Neuronal stem cell (in vitro differentiated cells): ENCODE measurements around the gene CNNM1.

ENCODE experiments used
- DNase-seq: peaks from one replicate; pipeline ENCODE4 v3.0.0-alpha.2; 2013; ENCODE audit warnings: low spot score
- H2AFZ ChIP-seq: one replicate; pipeline ENCODE4 v1.6.1; 2013; ENCODE audit warnings: mild to moderate bottlenecking, low read length, inconsistent platforms
- H2AK5ac ChIP-seq: 2 replicates; pipeline ENCODE4 v1.6.1; 2013; ENCODE audit warnings: low read depth, mild to moderate bottlenecking, inconsistent platforms, low read length, moderate library complexity, mixed read lengths
- H2BK120ac ChIP-seq: 2 replicates; pipeline ENCODE4 v1.6.1; 2013; ENCODE audit warnings: low read depth, mild to moderate bottlenecking, inconsistent platforms, low read length, moderate library complexity, mixed read lengths
- H2BK12ac ChIP-seq: one replicate; pipeline ENCODE4 v1.6.1; 2013; ENCODE audit warnings: low read length, inconsistent platforms
- H2BK15ac ChIP-seq: 2 replicates; pipeline ENCODE4 v1.6.1; 2013; ENCODE audit warnings: mild to moderate bottlenecking, low read length, inconsistent platforms, mixed read lengths
- H2BK5ac ChIP-seq: one replicate; pipeline ENCODE4 v1.6.1; 2013; ENCODE audit warnings: inconsistent platforms, mild to moderate bottlenecking, low read length, moderate library complexity
- H3K14ac ChIP-seq: one replicate; pipeline ENCODE4 v1.6.1; 2013; ENCODE audit warnings: low read length, inconsistent platforms
- H3K18ac ChIP-seq: 2 replicates; pipeline ENCODE4 v1.6.1; 2013; ENCODE audit warnings: low read length, inconsistent platforms
- H3K23ac ChIP-seq: 2 replicates; pipeline ENCODE4 v1.6.1; 2013; ENCODE audit warnings: low read depth, mild to moderate bottlenecking, mixed read lengths, low read length, inconsistent platforms; ENCODE audit not compliant: poor library complexity
- H3K27ac ChIP-seq: replicated peaks from 3 replicates; pipeline ENCODE4 v1.5.1; 2013; ENCODE audit warnings: low read length, inconsistent platforms
- H3K27me3 ChIP-seq, 3 experiments: 2 replicates each; pipeline ENCODE4 v1.6.1; 2013; ENCODE audit warnings: low read length in 3 of 3, mild to moderate bottlenecking in 2 of 3, inconsistent platforms in 1 of 3, low read depth in 1 of 3, mixed read lengths in 1 of 3, moderate library complexity in 1 of 3; ENCODE audit not compliant: control insufficient read depth in 3 of 3, insufficient read depth in 3 of 3
- H3K36me3 ChIP-seq, 2 donors: replicated peaks in 1 of 2; 2 replicates each; pipeline ENCODE4 v1.6.1; 2013; ENCODE audit warnings: low read length in 2 of 2; ENCODE audit not compliant: control insufficient read depth in 2 of 2, insufficient read depth in 2 of 2
- H3K4ac ChIP-seq: 2 replicates; pipeline ENCODE4 v1.6.1; 2013; ENCODE audit warnings: inconsistent platforms, mild to moderate bottlenecking, low read length, moderate library complexity
- H3K4me1 ChIP-seq, 2 donors: 1 replicate in 1 of 2; 2 replicates in 1 of 2; pipeline ENCODE4 v1.6.1; 2013; ENCODE audit warnings: low read length in 2 of 2, low read depth in 1 of 2; ENCODE audit not compliant: control insufficient read depth in 2 of 2, insufficient read depth in 1 of 2
- H3K4me2 ChIP-seq: one replicate; pipeline ENCODE4 v1.6.1; 2013; ENCODE audit warnings: mild to moderate bottlenecking, low read length, inconsistent platforms; ENCODE audit not compliant: insufficient read depth, poor library complexity, severe bottlenecking
- H3K4me3 ChIP-seq, 2 donors: 2 replicates each; pipeline ENCODE4 v1.5.1; 2013; ENCODE audit warnings: low read length in 2 of 2, mild to moderate bottlenecking in 2 of 2, inconsistent platforms in 1 of 2, moderate library complexity in 1 of 2
- H3K79me1 ChIP-seq: one replicate; pipeline ENCODE4 v1.6.1; 2013; ENCODE audit warnings: low read depth, mild to moderate bottlenecking, inconsistent platforms, low read length, moderate library complexity
- H3K9ac ChIP-seq: one replicate; pipeline ENCODE4 v1.6.1; 2013; ENCODE audit warnings: mild to moderate bottlenecking, low read depth, low read length, inconsistent platforms; ENCODE audit not compliant: poor library complexity
- H3K9me3 ChIP-seq, 2 donors: replicated peaks in 1 of 2; 2 replicates each; pipeline versions ENCODE3 to v1.6.1; 2013; ENCODE audit warnings: low read length in 2 of 2, mild to moderate bottlenecking in 2 of 2, inconsistent platforms in 1 of 2, low read depth in 1 of 2, mixed read lengths in 1 of 2, moderate library complexity in 1 of 2; ENCODE audit not compliant: control insufficient read depth in 2 of 2, insufficient read depth in 1 of 2
- H4K8ac ChIP-seq: one replicate; pipeline ENCODE4 v1.6.1; 2013; ENCODE audit warnings: low read depth, mild to moderate bottlenecking, inconsistent platforms, low read length, moderate library complexity
- H4K91ac ChIP-seq: one replicate; pipeline ENCODE4 v1.6.1; 2013; ENCODE audit warnings: low read length, low read depth, mild to moderate bottlenecking, inconsistent platforms; ENCODE audit not compliant: poor library complexity
- WGBS, 2 donors: extraction: QIAGEN DNeasy Blood & Tissue Kit; methylation state at CpG; one replicate each; pipeline ENCODE4 v1.1.7; 2013; ENCODE audit warnings: missing lambda C conversion rate in 2 of 2, mixed read lengths in 1 of 2; ENCODE audit not compliant: insufficient read length in 2 of 2, insufficient replicate concordance in 1 of 2; ENCODE audit errors: extremely low coverage in 2 of 2; 5-methylcytosine and 5-hydroxymethylcytosine counted together

CNNM1 gene

GRCh38 chr10:99358101-99358500 lies 28.9 kb downstream of the CNNM1 start:
- Histone ChIP-seq H3K23ac (no peak overlapping the region), H3K18ac (no peak overlapping the region), H2BK12ac (no peak overlapping the region), H4K8ac (no peak overlapping the region), H2BK15ac (no peak overlapping the region), H3K14ac (no peak overlapping the region), H3K4ac (no peak overlapping the region), H3K4me1 (no peaks in the 10 kb centered on the region), H3K36me3 (peaks cover 0 to 1% of the 10 kb centered on the region in 2 donors), H3K9me3 (no peaks in the 10 kb centered on the region), H2BK5ac (no peak overlapping the region), H2AFZ (no peak overlapping the region), H3K9ac (no peak overlapping the region), H2AK5ac (no peak overlapping the region), H4K91ac (no peak overlapping the region), H3K27me3 (peaks cover 0 to 31% (median 0%) of the 10 kb centered on the region in 3 experiments), H3K79me1 (no peaks in the 10 kb centered on the region), H3K4me3 (no peak overlapping the region), H2BK120ac (no peak overlapping the region), H3K27ac (no peak overlapping the region), H3K4me2 (no peak overlapping the region)
- DNase-seq, result no peak
- no CpG with 5 or more reads among the region's 1 CpG for WGBS, 2 donors

- H2BK15ac ChIP-seq, result no peak overlapping the region
- no peak overlapping the region for H3K27ac ChIP-seq
- H2AFZ ChIP-seq, result no peak overlapping the region
- H4K91ac ChIP-seq, result no peak overlapping the region
- H2BK5ac ChIP-seq, result no peak overlapping the region
- no peaks in the 10 kb centered on the region for H3K9me3 ChIP-seq
- H3K4ac ChIP-seq, result no peak overlapping the region
- H3K4me1 ChIP-seq, result no peaks in the 10 kb centered on the region
- no peak for DNase-seq
- no peaks in the 10 kb centered on the region for H3K79me1 ChIP-seq
- H2BK12ac ChIP-seq, result no peak overlapping the region
- no peak overlapping the region for H3K4me2 ChIP-seq
- H3K23ac ChIP-seq, result no peak overlapping the region
- H3K14ac ChIP-seq, result no peak overlapping the region
- peaks cover 0 to 26% (median 0%) of the 10 kb centered on the region in 3 experiments for H3K27me3 ChIP-seq
- H2AK5ac ChIP-seq, result no peak overlapping the region
- peaks cover 0 to 1% of the 10 kb centered on the region in 2 donors for H3K36me3 ChIP-seq
- no CpG with 5 or more reads among the region's 5 CpGs for WGBS, 2 donors
- H2BK120ac ChIP-seq, result no peak overlapping the region
- no peak overlapping the region for H3K9ac ChIP-seq
- H4K8ac ChIP-seq, result no peak overlapping the region
- no peak overlapping the region for H3K18ac ChIP-seq
- no peak overlapping the region for H3K4me3 ChIP-seq
These were observed 31.8 kb downstream of the CNNM1 start for GRCh38 chr10:99360934-99361333.

- Histone ChIP-seq H3K4me2 (no peak overlapping the region), H3K4me3 (no peak overlapping the region), H3K36me3 (peaks cover 0 to 1% of the 10 kb centered on the region in 2 donors), H3K9ac (no peak overlapping the region), H3K23ac (no peak overlapping the region), H3K14ac (no peak overlapping the region), H2BK120ac (no peak overlapping the region), H2BK5ac (no peak overlapping the region), H3K4me1 (peaks cover 0 to 1% of the 10 kb centered on the region in 2 donors), H2AFZ (no peak overlapping the region), H3K4ac (no peak overlapping the region), H4K91ac (no peak overlapping the region), H2AK5ac (no peak overlapping the region), H2BK12ac (no peak overlapping the region), H3K27ac (no peak overlapping the region), H3K18ac (no peak overlapping the region), H3K9me3 (no peaks in the 10 kb centered on the region), H4K8ac (no peak overlapping the region), H3K79me1 (no peaks in the 10 kb centered on the region), H2BK15ac (no peak overlapping the region), H3K27me3 (peaks cover 0 to 39% (median 0%) of the 10 kb centered on the region in 3 experiments)
- DNase-seq, result no peak
- no CpG with 5 or more reads among the region's 4 CpGs for WGBS, 2 donors
These were observed 35.0 kb downstream of the CNNM1 start for GRCh38 chr10:99364125-99364524.

GRCh38 chr10:99365311-99365710 lies 36.2 kb downstream of the CNNM1 start:
- Histone ChIP-seq H3K14ac (no peak overlapping the region), H3K23ac (no peak overlapping the region), H3K79me1 (no peaks in the 10 kb centered on the region)

More at GRCh38 chr10:99365311-99365710, 36.2 kb downstream of the CNNM1 start:
- H3K4me3 ChIP-seq, result no peak overlapping the region
- H3K4me1 ChIP-seq, result peaks cover 0 to 4% of the 10 kb centered on the region in 2 donors
- no peak overlapping the region for H4K91ac ChIP-seq
- H3K9ac ChIP-seq, result no peak overlapping the region
- H4K8ac ChIP-seq, result no peak overlapping the region
- H2BK5ac ChIP-seq, result no peak overlapping the region
- H3K9me3 ChIP-seq, result no peaks in the 10 kb centered on the region
- H2AK5ac ChIP-seq, result no peak overlapping the region
- no peak overlapping the region for H3K27ac ChIP-seq
- H3K4me2 ChIP-seq, result no peak overlapping the region
- no peak for DNase-seq
- no peak overlapping the region for H3K18ac ChIP-seq
- no peak overlapping the region for H2BK12ac ChIP-seq
- H3K4ac ChIP-seq, result no peak overlapping the region
- no peak overlapping the region for H2BK120ac ChIP-seq
- H3K27me3 ChIP-seq, result peaks cover 0 to 45% (median 0%) of the 10 kb centered on the region in 3 experiments
- H3K36me3 ChIP-seq, result peaks cover 0 to 1% of the 10 kb centered on the region in 2 donors
- H2BK15ac ChIP-seq, result no peak overlapping the region
- H2AFZ ChIP-seq, result no peak overlapping the region
- no CpG with 5 or more reads among the region's 1 CpG for WGBS, 2 donors
